HEK293 (cell line): Measurements from ENCODE around the gene MAP7.

Source experiments
- CTCF ChIA-PET: fragments of 350-600 bp; formaldehyde crosslinking; extraction: SDS; loops from one replicate; lab custom pipeline; 2021; ENCODE audit warnings: antibody characterized with exemption; lab: Yijun Ruan, JAX
- POLR2A ChIA-PET: fragments of 300-600 bp; formaldehyde crosslinking; extraction: SDS; loops from one replicate; lab custom pipeline; 2020; ENCODE audit warnings: antibody characterized with exemption, inconsistent platforms; lab: Yijun Ruan, JAX
- H3K27ac ChIP-seq: fragments of 200-500 bp; sonication (Bioruptor generic); 2 replicates; pipeline ENCODE4 v1.5.1; 2014; ENCODE audit warnings: low read depth, low read length, control low read depth, inconsistent platforms; ENCODE audit errors: extremely low read depth
- H3K36me3 ChIP-seq, 2 experiments: fragments of 200-500 bp in 1 of 2; sonication (Bioruptor generic) in 1 of 2; 1 replicate in 1 of 2; 2 replicates in 1 of 2; pipeline ENCODE4 v1.5.1; 2014 to 2017; ENCODE audit warnings: inconsistent platforms in 2 of 2, low read length in 2 of 2; ENCODE audit not compliant: control insufficient read depth in 2 of 2, insufficient read depth in 1 of 2
- H3K4me1 ChIP-seq: fragments of 200-500 bp; sonication (Bioruptor generic); 2 replicates; pipeline ENCODE4 v1.5.1; 2014; ENCODE audit warnings: mild to moderate bottlenecking, low read length, inconsistent platforms; ENCODE audit not compliant: control insufficient read depth, insufficient read depth
- H3K4me3 ChIP-seq: 2 replicates; pipeline ENCODE4 v1.5.1; 2011; ENCODE audit warnings: low read depth, mild to moderate bottlenecking, control low read depth, low read length, moderate library complexity
- H3K9me3 ChIP-seq: fragments of 200-500 bp; sonication (Bioruptor generic); 2 replicates; pipeline ENCODE4 v1.5.1; 2014; ENCODE audit warnings: low read depth, low read length, inconsistent platforms; ENCODE audit not compliant: control insufficient read depth, insufficient read depth
- MZF1 ChIP-seq: fragments of 450-650 bp; formaldehyde crosslinking; IDR thresholded peaks from 2 replicates; pipeline ENCODE4 v1.5.1; 2017; ENCODE audit warnings: missing biosample characterization, missing genetic modification characterization, borderline replicate concordance
- ZBTB1 ChIP-seq: fragments of 450-650 bp; formaldehyde crosslinking; IDR thresholded peaks from 2 replicates; pipeline ENCODE4 v1.5.1; 2016; ENCODE audit warnings: missing biosample characterization, missing genetic modification characterization
- ZFP69B ChIP-seq: fragments of 450-650 bp; formaldehyde crosslinking; IDR thresholded peaks from 2 replicates; pipeline ENCODE4 v1.5.1; 2016; ENCODE audit warnings: missing biosample characterization, missing genetic modification characterization
- ZIC2 ChIP-seq: fragments of 450-650 bp; formaldehyde crosslinking; IDR thresholded peaks from 2 replicates; pipeline ENCODE4 v1.5.1; 2016; ENCODE audit warnings: missing biosample characterization, missing genetic modification characterization
- ZNF132 ChIP-seq: fragments of 450-650 bp; formaldehyde crosslinking; IDR thresholded peaks from 2 replicates; pipeline ENCODE4 v1.5.1; 2017; ENCODE audit warnings: missing biosample characterization, missing genetic modification characterization, borderline replicate concordance
- ZNF174 ChIP-seq: fragments of 450-650 bp; formaldehyde crosslinking; IDR thresholded peaks from 2 replicates; pipeline ENCODE4 v1.5.0; 2017; ENCODE audit warnings: missing biosample characterization, mild to moderate bottlenecking, missing genetic modification characterization
- ZNF621 ChIP-seq: fragments of 450-650 bp; formaldehyde crosslinking; IDR thresholded peaks from 2 replicates; pipeline ENCODE4 v1.5.1; 2017; ENCODE audit warnings: missing biosample characterization, missing genetic modification characterization
- ZNF791 ChIP-seq: fragments of 450-650 bp; formaldehyde crosslinking; IDR thresholded peaks from 2 replicates; pipeline ENCODE4 v1.5.1; 2016; ENCODE audit warnings: missing biosample characterization, missing genetic modification characterization
- ZNF837 ChIP-seq: fragments of 450-650 bp; formaldehyde crosslinking; IDR thresholded peaks from 2 replicates; pipeline ENCODE4 v1.5.1; 2016; ENCODE audit warnings: missing biosample characterization, missing genetic modification characterization
- TF ChIP-seq, protein P1 (sequence below): fragments of 450-650 bp; formaldehyde crosslinking; conservative IDR thresholded peaks from 2 replicates; pipeline ENCODE4 v1.5.1; 2016; ENCODE audit warnings: low read depth, missing biosample characterization, missing genetic modification characterization
- TF ChIP-seq, protein P2 (sequence below): fragments of 450-650 bp; formaldehyde crosslinking; IDR thresholded peaks from 2 replicates; pipeline ENCODE4 v1.5.1; 2017; ENCODE audit warnings: missing biosample characterization, missing genetic modification characterization
- TF ChIP-seq, protein P3 (sequence below): fragments of 450-650 bp; formaldehyde crosslinking; IDR thresholded peaks from 2 replicates; pipeline ENCODE4 v1.5.1; 2016; ENCODE audit warnings: missing biosample characterization, missing genetic modification characterization, low read depth

The MAP7 gene

DNA sequence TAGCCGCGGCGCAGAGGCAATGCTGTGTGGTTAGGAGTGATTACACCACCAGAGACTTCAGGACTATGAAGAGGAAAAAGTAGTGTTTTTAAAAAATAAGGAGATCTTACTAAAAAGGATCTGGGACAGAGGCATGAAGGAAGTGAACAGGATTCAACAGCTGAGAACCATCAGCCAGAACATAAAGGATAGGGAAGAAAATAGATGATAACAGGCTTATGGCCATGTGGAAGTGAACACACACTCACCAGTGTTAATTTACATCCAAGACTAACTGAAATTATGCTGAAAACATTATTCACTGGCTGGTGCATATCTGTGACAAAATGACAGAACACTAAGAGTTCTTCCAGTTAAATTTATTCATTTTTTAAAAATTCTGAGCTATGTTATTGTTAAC lies 213.1 kb downstream of the MAP7 start:
- Histone ChIP-seq H3K36me3 (no peaks in the 10 kb centered on the region; a peak in 1 of 3 replicates), H3K4me3 (no peak overlapping the region), H3K4me1 (no peaks in the 10 kb centered on the region), H3K27ac (no peak overlapping the region), H3K9me3 (no peaks in the 10 kb centered on the region)
- TF ChIP-seq ZNF837 (tag by site-specific recombination), result no peak
- TF ChIP-seq ZNF621 (tag by site-specific recombination), result no peak
- TF ChIP-seq, protein P1, sequence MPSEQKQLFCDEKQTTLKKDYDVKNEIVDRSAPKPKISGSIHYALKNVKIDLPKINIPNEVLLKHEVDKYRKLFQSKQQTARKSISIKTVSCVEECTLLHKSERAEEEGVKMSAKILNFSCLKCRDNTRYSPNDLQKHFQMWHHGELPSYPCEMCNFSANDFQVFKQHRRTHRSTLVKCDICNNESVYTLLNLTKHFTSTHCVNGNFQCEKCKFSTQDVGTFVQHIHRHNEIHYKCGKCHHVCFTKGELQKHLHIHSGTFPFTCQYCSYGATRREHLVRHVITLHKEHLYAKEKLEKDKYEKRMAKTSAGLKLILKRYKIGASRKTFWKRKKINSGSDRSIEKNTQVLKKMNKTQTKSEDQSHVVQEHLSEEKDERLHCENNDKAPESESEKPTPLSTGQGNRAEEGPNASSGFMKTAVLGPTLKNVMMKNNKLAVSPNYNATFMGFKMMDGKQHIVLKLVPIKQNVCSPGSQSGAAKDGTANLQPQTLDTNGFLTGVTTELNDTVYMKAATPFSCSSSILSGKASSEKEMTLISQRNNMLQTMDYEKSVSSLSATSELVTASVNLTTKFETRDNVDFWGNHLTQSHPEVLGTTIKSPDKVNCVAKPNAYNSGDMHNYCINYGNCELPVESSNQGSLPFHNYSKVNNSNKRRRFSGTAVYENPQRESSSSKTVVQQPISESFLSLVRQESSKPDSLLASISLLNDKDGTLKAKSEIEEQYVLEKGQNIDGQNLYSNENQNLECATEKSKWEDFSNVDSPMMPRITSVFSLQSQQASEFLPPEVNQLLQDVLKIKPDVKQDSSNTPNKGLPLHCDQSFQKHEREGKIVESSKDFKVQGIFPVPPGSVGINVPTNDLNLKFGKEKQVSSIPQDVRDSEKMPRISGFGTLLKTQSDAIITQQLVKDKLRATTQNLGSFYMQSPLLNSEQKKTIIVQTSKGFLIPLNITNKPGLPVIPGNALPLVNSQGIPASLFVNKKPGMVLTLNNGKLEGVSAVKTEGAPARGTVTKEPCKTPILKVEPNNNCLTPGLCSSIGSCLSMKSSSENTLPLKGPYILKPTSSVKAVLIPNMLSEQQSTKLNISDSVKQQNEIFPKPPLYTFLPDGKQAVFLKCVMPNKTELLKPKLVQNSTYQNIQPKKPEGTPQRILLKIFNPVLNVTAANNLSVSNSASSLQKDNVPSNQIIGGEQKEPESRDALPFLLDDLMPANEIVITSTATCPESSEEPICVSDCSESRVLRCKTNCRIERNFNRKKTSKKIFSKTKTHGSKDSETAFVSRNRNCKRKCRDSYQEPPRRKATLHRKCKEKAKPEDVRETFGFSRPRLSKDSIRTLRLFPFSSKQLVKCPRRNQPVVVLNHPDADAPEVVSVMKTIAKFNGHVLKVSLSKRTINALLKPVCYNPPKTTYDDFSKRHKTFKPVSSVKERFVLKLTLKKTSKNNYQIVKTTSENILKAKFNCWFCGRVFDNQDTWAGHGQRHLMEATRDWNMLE, result no peak
- TF ChIP-seq MZF1 (tag by site-specific recombination), result no peak
- TF ChIP-seq ZNF132 (tag by site-specific recombination), result no peak
- no peak for TF ChIP-seq ZIC2 (tag by site-specific recombination)
- TF ChIP-seq, protein P2, sequence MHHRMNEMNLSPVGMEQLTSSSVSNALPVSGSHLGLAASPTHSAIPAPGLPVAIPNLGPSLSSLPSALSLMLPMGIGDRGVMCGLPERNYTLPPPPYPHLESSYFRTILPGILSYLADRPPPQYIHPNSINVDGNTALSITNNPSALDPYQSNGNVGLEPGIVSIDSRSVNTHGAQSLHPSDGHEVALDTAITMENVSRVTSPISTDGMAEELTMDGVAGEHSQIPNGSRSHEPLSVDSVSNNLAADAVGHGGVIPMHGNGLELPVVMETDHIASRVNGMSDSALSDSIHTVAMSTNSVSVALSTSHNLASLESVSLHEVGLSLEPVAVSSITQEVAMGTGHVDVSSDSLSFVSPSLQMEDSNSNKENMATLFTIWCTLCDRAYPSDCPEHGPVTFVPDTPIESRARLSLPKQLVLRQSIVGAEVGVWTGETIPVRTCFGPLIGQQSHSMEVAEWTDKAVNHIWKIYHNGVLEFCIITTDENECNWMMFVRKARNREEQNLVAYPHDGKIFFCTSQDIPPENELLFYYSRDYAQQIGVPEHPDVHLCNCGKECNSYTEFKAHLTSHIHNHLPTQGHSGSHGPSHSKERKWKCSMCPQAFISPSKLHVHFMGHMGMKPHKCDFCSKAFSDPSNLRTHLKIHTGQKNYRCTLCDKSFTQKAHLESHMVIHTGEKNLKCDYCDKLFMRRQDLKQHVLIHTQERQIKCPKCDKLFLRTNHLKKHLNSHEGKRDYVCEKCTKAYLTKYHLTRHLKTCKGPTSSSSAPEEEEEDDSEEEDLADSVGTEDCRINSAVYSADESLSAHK (tag by site-specific recombination), result no peak
- POLR2A ChIA-PET, result no interaction called here
- CTCF ChIA-PET, result interaction anchor here (0.7 to 1.2 kb wide), 3 partner anchors 29 to 1418 kb away, joined by 3 to 4 read pairs (median 3); partner anchors contain the start of gene MTFR2

DNA sequence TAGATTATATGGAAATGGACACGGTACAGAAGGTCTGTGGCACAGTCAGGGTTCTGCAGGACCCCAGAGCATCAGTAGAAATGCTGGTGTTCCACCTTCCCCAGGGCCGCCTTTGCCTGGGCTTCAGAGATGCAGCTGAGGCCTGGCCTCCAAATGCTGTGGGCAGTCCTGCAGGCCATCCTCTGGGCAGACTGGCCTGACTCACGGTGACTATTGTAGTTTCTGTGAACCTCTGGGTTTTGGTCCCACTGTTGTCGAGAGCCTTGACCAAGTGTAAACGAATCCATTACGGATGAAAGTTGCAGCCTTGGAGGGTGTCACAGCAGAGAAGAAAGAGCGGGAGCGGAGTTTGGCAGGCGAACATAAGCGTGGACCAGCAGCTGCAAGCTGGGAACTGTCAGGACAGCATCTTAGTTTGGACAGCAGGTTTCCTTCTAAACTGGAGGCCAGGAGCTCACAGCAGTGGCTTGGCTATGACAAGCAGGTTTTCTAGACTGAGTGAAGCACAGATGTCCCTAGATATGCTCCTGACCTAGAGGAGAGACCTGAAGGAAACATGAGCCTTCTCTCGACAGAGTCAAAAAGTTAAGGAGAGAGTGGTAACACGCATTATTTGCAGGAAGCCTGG lies 214.4 kb downstream of the MAP7 start:
- Histone ChIP-seq H3K36me3 (no peaks in the 10 kb centered on the region; a peak in 1 of 3 replicates), H3K9me3 (no peaks in the 10 kb centered on the region), H3K4me3 (no peak overlapping the region), H3K4me1 (no peaks in the 10 kb centered on the region), H3K27ac (no peak overlapping the region)
- ChIA-PET CTCF (interaction anchor here (1.4 to 1.8 kb wide), 2 partner anchors 10 to 18 kb away, joined by 4 to 5 read pairs; no protein-coding TSS in a partner anchor), POLR2A (no interaction called here)
- TF ChIP-seq ZNF174 (tag by site-specific recombination), result no peak
- no peak for TF ChIP-seq ZBTB1 (tag by site-specific recombination)
- TF ChIP-seq ZNF791 (tag by site-specific recombination), result no peak
- TF ChIP-seq ZFP69B (tag by site-specific recombination), result no peak
- TF ChIP-seq, protein P3, sequence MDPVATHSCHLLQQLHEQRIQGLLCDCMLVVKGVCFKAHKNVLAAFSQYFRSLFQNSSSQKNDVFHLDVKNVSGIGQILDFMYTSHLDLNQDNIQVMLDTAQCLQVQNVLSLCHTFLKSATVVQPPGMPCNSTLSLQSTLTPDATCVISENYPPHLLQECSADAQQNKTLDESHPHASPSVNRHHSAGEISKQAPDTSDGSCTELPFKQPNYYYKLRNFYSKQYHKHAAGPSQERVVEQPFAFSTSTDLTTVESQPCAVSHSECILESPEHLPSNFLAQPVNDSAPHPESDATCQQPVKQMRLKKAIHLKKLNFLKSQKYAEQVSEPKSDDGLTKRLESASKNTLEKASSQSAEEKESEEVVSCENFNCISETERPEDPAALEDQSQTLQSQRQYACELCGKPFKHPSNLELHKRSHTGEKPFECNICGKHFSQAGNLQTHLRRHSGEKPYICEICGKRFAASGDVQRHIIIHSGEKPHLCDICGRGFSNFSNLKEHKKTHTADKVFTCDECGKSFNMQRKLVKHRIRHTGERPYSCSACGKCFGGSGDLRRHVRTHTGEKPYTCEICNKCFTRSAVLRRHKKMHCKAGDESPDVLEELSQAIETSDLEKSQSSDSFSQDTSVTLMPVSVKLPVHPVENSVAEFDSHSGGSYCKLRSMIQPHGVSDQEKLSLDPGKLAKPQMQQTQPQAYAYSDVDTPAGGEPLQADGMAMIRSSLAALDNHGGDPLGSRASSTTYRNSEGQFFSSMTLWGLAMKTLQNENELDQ (tag by site-specific recombination), result no peak
